A549 (cell line): ENCODE data around the gene FAM151A. TPM values are rescaled to one million over a fixed set of nuclear protein-coding genes. Genes with fewer than 3 reads are reported as not detected.

Experiments
- ATAC-seq, 2 experiments: fragments of 200-7000 bp in 1 of 2; fragments of >200 bp in 1 of 2; cut with Nextera tagmentation in 1 of 2; cut with Tn5 transposase in 1 of 2; 3 replicates each; pipeline versions ENCODE4 v1.8.0 to v1.9.1; 2018 to 2020; ENCODE audit warnings: mild to moderate bottlenecking in 1 of 2, moderate library complexity in 1 of 2
- CTCF ChIA-PET: fragments of 300-600 bp; sonication (Branson Sonifier 250); formaldehyde crosslinking; extraction: SDS; loops from one replicate; lab custom pipeline; 2021; ENCODE audit warnings: antibody characterized with exemption, inconsistent platforms; lab: Yijun Ruan, JAX
- POLR2A ChIA-PET: fragments of 350-600 bp; formaldehyde crosslinking; extraction: SDS; loops from one replicate; lab custom pipeline; 2021; ENCODE audit warnings: antibody characterized with exemption, inconsistent platforms; lab: Yijun Ruan, JAX
- DNase-seq, 2 experiments: peaks; one replicate each; pipeline versions ENCODE4 v3.0.0 to v3.0.0-alpha.2; 2011 to 2016; ENCODE audit warnings: low read depth in 1 of 2, low spot score in 1 of 2
- FAIRE-seq: peaks from 2 replicates; lab custom pipeline; 2011; peaks lifted over from hg19 to GRCh38; lab: Jason Lieb, UNC
- H3K27ac ChIP-seq, 2 experiments: fragments of >200 bp; sonication (Bioruptor Twin); formaldehyde crosslinking; 3 replicates each; pipeline ENCODE4 v1.5.1; 2016 to 2017
- H3K4me1 ChIP-seq: fragments of >200 bp; sonication (Bioruptor Twin); formaldehyde crosslinking; 3 replicates; pipeline ENCODE4 v1.6.1; 2016
- H3K4me2 ChIP-seq: fragments of >200 bp; sonication (Bioruptor Twin); formaldehyde crosslinking; 3 replicates; pipeline ENCODE4 v1.6.1; 2016
- H3K4me3 ChIP-seq: fragments of >200 bp; sonication (Bioruptor Twin); formaldehyde crosslinking; 3 replicates; pipeline ENCODE4 v1.5.1; 2016
- H3K9me3 ChIP-seq: fragments of >200 bp; sonication (Bioruptor Twin); formaldehyde crosslinking; 3 replicates; pipeline ENCODE4 v1.6.1; 2016
- CBX2 ChIP-seq: fragments of 200-600 bp; sonication (generic); IDR thresholded peaks from 2 replicates; pipeline ENCODE4 v1.6.1; 2016; ENCODE audit warnings: low read depth, mild to moderate bottlenecking, borderline replicate concordance
- CBX8 ChIP-seq: fragments of 200-600 bp; sonication (generic); IDR thresholded peaks from 2 replicates; pipeline ENCODE4 v1.6.1; 2016
- CTCF ChIP-seq: fragments of >200 bp; sonication (Bioruptor Twin); formaldehyde crosslinking; IDR thresholded peaks from 3 replicates; pipeline ENCODE4 v1.5.1; 2016
- E2F6 ChIP-seq: IDR thresholded peaks from 2 replicates; pipeline ENCODE4 v1.6.1; 2012; ENCODE audit warnings: low read depth, borderline replicate concordance
- EHF ChIP-seq: fragments of 250-450 bp; sonication (Bioruptor Pico); IDR thresholded peaks from 2 replicates; pipeline ENCODE4 v1.5.0; 2020; ENCODE audit warnings: mild to moderate bottlenecking
- FOSL2 ChIP-seq, 2 experiments: fragments of 450-650 bp in 1 of 2; fragments of >200 bp in 1 of 2; sonication (Bioruptor Twin) in 1 of 2; formaldehyde crosslinking; IDR thresholded peaks; 2 replicates each; pipeline versions ENCODE4 v1.5.0 to v1.6.1; 2016 to 2020; ENCODE audit warnings: mild to moderate bottlenecking in 1 of 2, moderate library complexity in 1 of 2
- FOXS1 ChIP-seq: fragments of 250-450 bp; sonication (Bioruptor Pico); IDR thresholded peaks from 2 replicates; pipeline ENCODE4 v1.5.0; 2020; ENCODE audit warnings: mild to moderate bottlenecking, moderate library complexity
- GATA3 ChIP-seq: IDR thresholded peaks from 2 replicates; pipeline ENCODE4 v1.6.1; 2012; ENCODE audit warnings: borderline replicate concordance
- HDAC2 ChIP-seq: fragments of 200-600 bp; sonication (generic); IDR thresholded peaks from 2 replicates; pipeline ENCODE4 v1.6.1; 2016
- HEYL ChIP-seq: fragments of 250-450 bp; sonication (Bioruptor Pico); IDR thresholded peaks from 2 replicates; pipeline ENCODE4 v1.8.0; 2021; ENCODE audit warnings: mild to moderate bottlenecking, moderate library complexity
- JUN ChIP-seq, 2 experiments: fragments of >200 bp; sonication (Bioruptor Twin); formaldehyde crosslinking; IDR thresholded peaks; 2 replicates in 1 of 2; 3 replicates in 1 of 2; pipeline ENCODE4 v1.6.1; 2016 to 2017
- KDM5A ChIP-seq: fragments of 200-600 bp; sonication (generic); IDR thresholded peaks from 2 replicates; pipeline ENCODE4 v1.6.1; 2016; ENCODE audit warnings: antibody characterized with exemption, mild to moderate bottlenecking
- MAX ChIP-seq: IDR thresholded peaks from 2 replicates; pipeline ENCODE4 v1.6.1; 2012
- MYC ChIP-seq: IDR thresholded peaks from 2 replicates; pipeline ENCODE4 v1.6.1; 2012; ENCODE audit warnings: mild to moderate bottlenecking, inconsistent platforms, low read length, improper control_type of control experiment, borderline replicate concordance
- NFE2L2 ChIP-seq: fragments of 150-350 bp; conservative IDR thresholded peaks from 2 replicates; pipeline ENCODE4 v1.6.1; 2014; ENCODE audit warnings: low read length
- NR3C1 ChIP-seq: fragments of >200 bp; sonication (Bioruptor Twin); formaldehyde crosslinking; IDR thresholded peaks from 3 replicates; pipeline ENCODE4 v1.6.1; 2017
- PHF8 ChIP-seq: fragments of 200-600 bp; sonication (generic); IDR thresholded peaks from 2 replicates; pipeline ENCODE4 v1.6.1; 2016; ENCODE audit warnings: low read depth, mild to moderate bottlenecking, antibody characterized with exemption, moderate library complexity, borderline replicate concordance
- RAD21 ChIP-seq, 2 experiments: fragments of >200 bp in 1 of 2; sonication (Bioruptor Twin) in 1 of 2; formaldehyde crosslinking in 1 of 2; IDR thresholded peaks in 1 of 2; conservative IDR thresholded peaks in 1 of 2; 2 replicates in 1 of 2; 3 replicates in 1 of 2; pipeline ENCODE4 v1.6.1; 2012 to 2018; ENCODE audit warnings: inconsistent platforms in 1 of 2
- RARB ChIP-seq: fragments of 250-450 bp; sonication (Bioruptor Pico); IDR thresholded peaks from 2 replicates; pipeline ENCODE4 v1.8.0; 2021; ENCODE audit warnings: mild to moderate bottlenecking, moderate library complexity
- RFX5 ChIP-seq: fragments of 450-650 bp; IDR thresholded peaks from 2 replicates; pipeline ENCODE4 v1.7.1; 2014; ENCODE audit warnings: antibody characterized with exemption, mild to moderate bottlenecking, moderate library complexity
- RNF2 ChIP-seq: fragments of 200-600 bp; sonication (generic); IDR thresholded peaks from 2 replicates; pipeline ENCODE4 v1.6.1; 2016; ENCODE audit warnings: low read depth, mild to moderate bottlenecking, antibody characterized with exemption, moderate library complexity, borderline replicate concordance
- SMC3 ChIP-seq: fragments of >200 bp; sonication (Bioruptor Twin); formaldehyde crosslinking; IDR thresholded peaks from 3 replicates; pipeline ENCODE4 v1.6.1; 2018; ENCODE audit warnings: inconsistent platforms
- USF2 ChIP-seq: fragments of 450-650 bp; IDR thresholded peaks from 2 replicates; pipeline ENCODE4 v1.6.1; 2014; ENCODE audit warnings: antibody characterized with exemption
- ZC3H11A ChIP-seq: fragments of 450-650 bp; IDR thresholded peaks from 2 replicates; pipeline ENCODE4 v1.6.1; 2014; ENCODE audit warnings: antibody characterized with exemption, mild to moderate bottlenecking
- ZSCAN20 ChIP-seq: fragments of 250-450 bp; sonication (Bioruptor Pico); IDR thresholded peaks from 2 replicates; pipeline ENCODE4 v1.8.0; 2022; ENCODE audit warnings: mild to moderate bottlenecking, moderate library complexity
- WGBS: methylation state at CpG from one replicate; pipeline ENCODE4 v1.1.6; 2017; ENCODE audit errors: missing lambda C conversion rate; 5-methylcytosine and 5-hydroxymethylcytosine counted together
- polyA plus RNA-seq, 4 experiments: library from polyadenylated mRNA; depleted of rRNA in 3 of 4; stranded (reverse); fragments of >200 nt; fragmentation: RNase III in 1 of 4; extraction: RNeasy Plus Mini Kit Qiagen cat#74134 plus additional on column Dnase treatment in 1 of 4; gene quantifications; 2 replicates in 3 of 4; 3 replicates in 1 of 4; pipeline ENCODE4 v1.2.3, GENCODE V29; 2011 to 2017

The FAM151A gene
- polyA plus RNA-seq, 2 of the 4 experiments (the other 2 are of a cell fraction), result not detected

- no peak overlapping the region for H3K27ac ChIP-seq
- DNase-seq (no peak), FAIRE-seq (no peak), ATAC-seq (no peak)
- POLR2A ChIA-PET, result no interaction called here
- TF ChIP-seq MYC (no peak), CTCF (no peak), GATA3 (no peak), RFX5 (no peak), KDM5A (no peak), NFE2L2 (no peak), SMC3 (no peak), HDAC2 (no peak)
- H3K4me3 ChIP-seq, result no peak overlapping the region
- no peaks in the 10 kb centered on the region for H3K9me3 ChIP-seq
- no peaks in the 10 kb centered on the region for H3K4me1 ChIP-seq
- CTCF ChIA-PET, result no interaction called here
- no peak overlapping the region for H3K4me2 ChIP-seq
- WGBS, result no CpG with 5 or more reads among the region's 6 CpGs
These were observed 13.3 kb downstream of the FAM151A start for GRCh38 chr1:54610048-54610447.

GRCh38 chr1:54609301-54609921 lies 13.9 kb downstream of the FAM151A start:
- no peaks in the 10 kb centered on the region for H3K4me1 ChIP-seq
- no peak overlapping the region for H3K4me2 ChIP-seq
- 75% methylated on average over 13 of the region's 16 CpGs for WGBS
- H3K9me3 ChIP-seq, result no peaks in the 10 kb centered on the region
- CTCF ChIA-PET, result no interaction called here
- ATAC-seq, result no peak
- no peak for DNase-seq
- POLR2A ChIA-PET, result no interaction called here
- H3K27ac ChIP-seq, result no peak overlapping the region
- no peak overlapping the region for H3K4me3 ChIP-seq
- no peak for TF ChIP-seq FOXS1 (CRISPR knock-in tag)
- TF ChIP-seq PHF8, result no peak
- FAIRE-seq, result no peak

GRCh38 chr1:54608566-54609230 lies 14.6 kb downstream of the FAM151A start:
- no peaks in the 10 kb centered on the region for H3K4me1 ChIP-seq
- FAIRE-seq, result no peak
- H3K4me3 ChIP-seq, result no peak overlapping the region
- POLR2A ChIA-PET, result no interaction called here
- CTCF ChIA-PET, result no interaction called here
- H3K27ac ChIP-seq, result no peak overlapping the region
- DNase-seq, result no peak
- 80% methylated on average over 6 of the region's 9 CpGs for WGBS
- no peak for ATAC-seq
- H3K4me2 ChIP-seq, result no peak overlapping the region
- no peak for TF ChIP-seq NFE2L2
- no peak for TF ChIP-seq USF2
- TF ChIP-seq ZSCAN20 (CRISPR knock-in tag), result no peak
- TF ChIP-seq EHF (CRISPR knock-in tag), result no peak
- no peak for TF ChIP-seq RAD21 (conservative IDR thresholded peaks at IDR 0.05 in 1 of 2, IDR thresholded peaks at IDR 0.05 in 1 of 2)
- TF ChIP-seq KDM5A, result no peak
- no peak for TF ChIP-seq RFX5
- TF ChIP-seq ZC3H11A, result no peak
- TF ChIP-seq FOSL2 (IDR thresholded peaks at IDR 0.05), result no peak
- TF ChIP-seq FOSL2 (CRISPR knock-in tag; IDR thresholded peaks at IDR 0.05), result no peak
- TF ChIP-seq NR3C1, result no peak
- no peak for TF ChIP-seq MAX
- no peak for TF ChIP-seq RARB
- no peak for TF ChIP-seq JUN (IDR thresholded peaks at IDR 0.05)
- TF ChIP-seq E2F6, result no peak
- TF ChIP-seq RNF2, result no peak
- no peak for TF ChIP-seq CBX2
- TF ChIP-seq HEYL (CRISPR knock-in tag), result no peak
- no peak for TF ChIP-seq HDAC2
- no peak for TF ChIP-seq CBX8
- no peaks in the 10 kb centered on the region for H3K9me3 ChIP-seq
